ENCODE results near the gene CLEC1B.

DNA sequence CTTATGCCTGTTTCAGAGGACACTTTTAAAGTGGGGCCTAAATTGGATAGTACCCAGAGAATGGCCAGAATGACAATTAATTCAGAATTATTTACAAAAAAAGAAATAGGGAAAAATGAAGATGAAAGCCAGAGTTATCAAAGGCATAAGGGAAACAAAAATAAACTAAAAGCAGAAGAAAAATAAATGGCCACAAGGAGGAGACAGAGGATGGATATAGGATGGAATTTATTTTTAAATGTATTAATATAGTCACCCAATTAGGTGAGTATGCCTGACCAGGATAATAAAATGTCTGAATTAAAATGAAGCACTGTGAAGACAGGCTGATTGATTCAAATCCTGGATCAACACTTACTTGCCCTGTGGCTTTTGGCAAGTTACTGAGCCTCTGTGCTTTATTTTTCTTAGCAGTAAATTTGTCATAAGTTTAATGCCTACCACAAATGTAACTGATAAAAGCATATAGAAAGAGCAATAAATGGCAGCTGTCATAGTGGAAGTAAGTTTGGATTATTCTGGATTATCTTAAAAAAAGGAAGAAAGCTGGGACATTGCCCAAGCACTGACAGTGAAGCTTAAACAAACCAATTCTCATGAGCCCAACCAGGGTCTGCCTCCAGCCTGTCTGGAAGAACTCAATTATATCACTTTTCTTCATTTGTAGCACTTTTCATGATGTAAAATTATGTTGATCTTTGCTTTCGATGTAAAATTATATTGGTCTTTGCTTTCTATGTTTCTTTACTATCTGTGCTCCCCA, 35.0 kb upstream of the CLEC1B start:
- TF ChIP-seq, protein P1, sequence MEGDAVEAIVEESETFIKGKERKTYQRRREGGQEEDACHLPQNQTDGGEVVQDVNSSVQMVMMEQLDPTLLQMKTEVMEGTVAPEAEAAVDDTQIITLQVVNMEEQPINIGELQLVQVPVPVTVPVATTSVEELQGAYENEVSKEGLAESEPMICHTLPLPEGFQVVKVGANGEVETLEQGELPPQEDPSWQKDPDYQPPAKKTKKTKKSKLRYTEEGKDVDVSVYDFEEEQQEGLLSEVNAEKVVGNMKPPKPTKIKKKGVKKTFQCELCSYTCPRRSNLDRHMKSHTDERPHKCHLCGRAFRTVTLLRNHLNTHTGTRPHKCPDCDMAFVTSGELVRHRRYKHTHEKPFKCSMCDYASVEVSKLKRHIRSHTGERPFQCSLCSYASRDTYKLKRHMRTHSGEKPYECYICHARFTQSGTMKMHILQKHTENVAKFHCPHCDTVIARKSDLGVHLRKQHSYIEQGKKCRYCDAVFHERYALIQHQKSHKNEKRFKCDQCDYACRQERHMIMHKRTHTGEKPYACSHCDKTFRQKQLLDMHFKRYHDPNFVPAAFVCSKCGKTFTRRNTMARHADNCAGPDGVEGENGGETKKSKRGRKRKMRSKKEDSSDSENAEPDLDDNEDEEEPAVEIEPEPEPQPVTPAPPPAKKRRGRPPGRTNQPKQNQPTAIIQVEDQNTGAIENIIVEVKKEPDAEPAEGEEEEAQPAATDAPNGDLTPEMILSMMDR (IDR thresholded peaks at IDR 0.05; ENCODE audit: low read length): peak; percentile 59
- no peak for TF ChIP-seq EZH2phosphoT487 (IDR thresholded peaks at IDR 0.05; ENCODE audit: low read length)
